ENCODE data around the gene ADCYAP1.

DNA sequence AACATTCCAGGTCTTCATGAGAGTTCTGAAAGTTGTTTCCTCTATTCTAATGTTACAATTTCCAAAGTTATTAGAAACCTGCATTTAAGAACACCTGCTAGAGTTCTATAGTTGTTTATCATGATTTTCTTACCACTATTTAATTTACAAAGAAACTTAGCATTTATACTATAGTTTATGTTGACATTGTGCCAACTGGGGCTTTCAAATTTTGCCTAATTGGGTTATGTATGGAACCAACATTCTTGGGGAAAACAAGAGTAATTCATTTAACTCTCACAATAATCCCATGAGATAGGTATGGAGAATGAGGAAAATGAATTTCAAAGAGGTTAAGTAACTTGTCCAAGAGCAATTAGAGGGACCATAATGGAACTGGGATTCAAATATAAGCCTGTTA lies 28.8 kb upstream of the ADCYAP1 start:
- no peak for TF ChIP-seq REPIN1 (tag by site-specific recombination; IDR thresholded peaks at IDR 0.05; ENCODE audit: low read depth)
- no peak for TF ChIP-seq OSR2 (tag by site-specific recombination; IDR thresholded peaks at IDR 0.05)
- TF ChIP-seq ZNF133 (tag by site-specific recombination; IDR thresholded peaks at IDR 0.05), result no peak
- TF ChIP-seq, protein P1, sequence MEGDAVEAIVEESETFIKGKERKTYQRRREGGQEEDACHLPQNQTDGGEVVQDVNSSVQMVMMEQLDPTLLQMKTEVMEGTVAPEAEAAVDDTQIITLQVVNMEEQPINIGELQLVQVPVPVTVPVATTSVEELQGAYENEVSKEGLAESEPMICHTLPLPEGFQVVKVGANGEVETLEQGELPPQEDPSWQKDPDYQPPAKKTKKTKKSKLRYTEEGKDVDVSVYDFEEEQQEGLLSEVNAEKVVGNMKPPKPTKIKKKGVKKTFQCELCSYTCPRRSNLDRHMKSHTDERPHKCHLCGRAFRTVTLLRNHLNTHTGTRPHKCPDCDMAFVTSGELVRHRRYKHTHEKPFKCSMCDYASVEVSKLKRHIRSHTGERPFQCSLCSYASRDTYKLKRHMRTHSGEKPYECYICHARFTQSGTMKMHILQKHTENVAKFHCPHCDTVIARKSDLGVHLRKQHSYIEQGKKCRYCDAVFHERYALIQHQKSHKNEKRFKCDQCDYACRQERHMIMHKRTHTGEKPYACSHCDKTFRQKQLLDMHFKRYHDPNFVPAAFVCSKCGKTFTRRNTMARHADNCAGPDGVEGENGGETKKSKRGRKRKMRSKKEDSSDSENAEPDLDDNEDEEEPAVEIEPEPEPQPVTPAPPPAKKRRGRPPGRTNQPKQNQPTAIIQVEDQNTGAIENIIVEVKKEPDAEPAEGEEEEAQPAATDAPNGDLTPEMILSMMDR (tag by site-specific recombination; IDR thresholded peaks at IDR 0.05), result no peak
- no peak for TF ChIP-seq ZNF701 (tag by site-specific recombination; IDR thresholded peaks at IDR 0.05)
- TF ChIP-seq, protein P2, sequence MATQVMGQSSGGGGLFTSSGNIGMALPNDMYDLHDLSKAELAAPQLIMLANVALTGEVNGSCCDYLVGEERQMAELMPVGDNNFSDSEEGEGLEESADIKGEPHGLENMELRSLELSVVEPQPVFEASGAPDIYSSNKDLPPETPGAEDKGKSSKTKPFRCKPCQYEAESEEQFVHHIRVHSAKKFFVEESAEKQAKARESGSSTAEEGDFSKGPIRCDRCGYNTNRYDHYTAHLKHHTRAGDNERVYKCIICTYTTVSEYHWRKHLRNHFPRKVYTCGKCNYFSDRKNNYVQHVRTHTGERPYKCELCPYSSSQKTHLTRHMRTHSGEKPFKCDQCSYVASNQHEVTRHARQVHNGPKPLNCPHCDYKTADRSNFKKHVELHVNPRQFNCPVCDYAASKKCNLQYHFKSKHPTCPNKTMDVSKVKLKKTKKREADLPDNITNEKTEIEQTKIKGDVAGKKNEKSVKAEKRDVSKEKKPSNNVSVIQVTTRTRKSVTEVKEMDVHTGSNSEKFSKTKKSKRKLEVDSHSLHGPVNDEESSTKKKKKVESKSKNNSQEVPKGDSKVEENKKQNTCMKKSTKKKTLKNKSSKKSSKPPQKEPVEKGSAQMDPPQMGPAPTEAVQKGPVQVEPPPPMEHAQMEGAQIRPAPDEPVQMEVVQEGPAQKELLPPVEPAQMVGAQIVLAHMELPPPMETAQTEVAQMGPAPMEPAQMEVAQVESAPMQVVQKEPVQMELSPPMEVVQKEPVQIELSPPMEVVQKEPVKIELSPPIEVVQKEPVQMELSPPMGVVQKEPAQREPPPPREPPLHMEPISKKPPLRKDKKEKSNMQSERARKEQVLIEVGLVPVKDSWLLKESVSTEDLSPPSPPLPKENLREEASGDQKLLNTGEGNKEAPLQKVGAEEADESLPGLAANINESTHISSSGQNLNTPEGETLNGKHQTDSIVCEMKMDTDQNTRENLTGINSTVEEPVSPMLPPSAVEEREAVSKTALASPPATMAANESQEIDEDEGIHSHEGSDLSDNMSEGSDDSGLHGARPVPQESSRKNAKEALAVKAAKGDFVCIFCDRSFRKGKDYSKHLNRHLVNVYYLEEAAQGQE (tag by site-specific recombination; IDR thresholded peaks at IDR 0.05), result no peak
- TF ChIP-seq ZBTB21 (tag by site-specific recombination; IDR thresholded peaks at IDR 0.05), result no peak
- TF ChIP-seq ZBTB8A (tag by site-specific recombination; IDR thresholded peaks at IDR 0.05), result no peak
- TF ChIP-seq SCRT1 (tag by site-specific recombination; IDR thresholded peaks at IDR 0.05; ENCODE audit: borderline replicate concordance), result no peak
- TF ChIP-seq ZSCAN16 (tag by site-specific recombination; IDR thresholded peaks at IDR 0.05), result no peak
- TF ChIP-seq, protein P3, sequence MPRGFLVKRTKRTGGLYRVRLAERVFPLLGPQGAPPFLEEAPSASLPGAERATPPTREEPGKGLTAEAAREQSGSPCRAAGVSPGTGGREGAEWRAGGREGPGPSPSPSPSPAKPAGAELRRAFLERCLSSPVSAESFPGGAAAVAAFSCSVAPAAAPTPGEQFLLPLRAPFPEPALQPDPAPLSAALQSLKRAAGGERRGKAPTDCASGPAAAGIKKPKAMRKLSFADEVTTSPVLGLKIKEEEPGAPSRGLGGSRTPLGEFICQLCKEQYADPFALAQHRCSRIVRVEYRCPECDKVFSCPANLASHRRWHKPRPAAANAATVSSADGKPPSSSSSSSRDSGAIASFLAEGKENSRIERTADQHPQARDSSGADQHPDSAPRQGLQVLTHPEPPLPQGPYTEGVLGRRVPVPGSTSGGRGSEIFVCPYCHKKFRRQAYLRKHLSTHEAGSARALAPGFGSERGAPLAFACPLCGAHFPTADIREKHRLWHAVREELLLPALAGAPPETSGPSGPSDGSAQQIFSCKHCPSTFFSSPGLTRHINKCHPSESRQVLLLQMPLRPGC (tag by site-specific recombination; IDR thresholded peaks at IDR 0.05), result no peak
- no peak for TF ChIP-seq ZNF544 (tag by site-specific recombination; IDR thresholded peaks at IDR 0.05)
- TF ChIP-seq ZNF324 (tag by site-specific recombination; IDR thresholded peaks at IDR 0.05), result no peak
